Measurements from ENCODE around the gene SVOPL. TPM values are rescaled to one million over a fixed set of nuclear protein-coding genes. Genes with fewer than 3 reads are reported as not detected.

SVOPL gene
- total and polyA plus RNA-seq, 2 donors (not counting 3 experiments of a cell fraction or from before 2014, with no cell fraction given) = not detected

- no peaks in the 10 kb centered on the region for H3K79me2 ChIP-seq (ENCODE audit: control insufficient read depth, insufficient read depth, low read length)
- H3K27me3 ChIP-seq (ENCODE audit: control insufficient read depth in 2 of 2, insufficient read depth in 2 of 2, low read length in 2 of 2) = no peaks in the 10 kb centered on the region
- BruUV-seq (replicated peaks) = no TSS peak
- H3K36me3 ChIP-seq (ENCODE audit: control insufficient read depth in 2 of 2, extremely low read depth in 1 of 2, insufficient read depth in 2 of 2, low read length in 2 of 2) = peaks cover 9 to 23% of the 10 kb centered on the region in 2 experiments
- no peak for DNase-seq (ENCODE audit: low read depth, low spot score)
- CTCF ChIA-PET = no interaction called here
- TF ChIP-seq FOS (IDR thresholded peaks at IDR 0.05; ENCODE audit: borderline replicate concordance, insufficient read depth, low read length) = no peak
- no peak for TF ChIP-seq CTCF (IDR thresholded peaks at IDR 0.05; ENCODE audit: extremely low read depth in 1 of 2, insufficient read depth in 1 of 2, low read depth in 1 of 2, low read length in 2 of 2)
- TF ChIP-seq POLR2A (IDR thresholded peaks at IDR 0.05; ENCODE audit: low read depth, low read length) = no peak
- TF ChIP-seq JUN (IDR thresholded peaks at IDR 0.05; ENCODE audit: borderline replicate concordance, insufficient read depth, insufficient read length, low read depth) = no peak
- no peak for TF ChIP-seq GATA2 (IDR thresholded peaks at IDR 0.05; ENCODE audit: insufficient read depth, insufficient read length, low read depth, low read length)
- TF ChIP-seq MAX (IDR thresholded peaks at IDR 0.05; ENCODE audit: insufficient read depth, insufficient read length) = no peak
- no peaks in the 10 kb centered on the region for H4K20me1 ChIP-seq (replicated peaks; ENCODE audit: control insufficient read depth, extremely low read depth, insufficient read depth, low read length)
- no peak overlapping the region for H3K4me3 ChIP-seq (replicated peaks in 1 of 3; ENCODE audit: insufficient read depth in 1 of 3, low read depth in 1 of 3, low read length in 3 of 3)
- no peak overlapping the region for H3K9ac ChIP-seq (replicated peaks; ENCODE audit: extremely low read depth, insufficient read depth, low read length)
- no peak for FAIRE-seq
- no peak overlapping the region for H3K4me2 ChIP-seq (ENCODE audit: insufficient read depth, low read length)
- H3K9me3 ChIP-seq (replicated peaks; ENCODE audit: control insufficient read depth, insufficient read depth, low read length) = no peaks in the 10 kb centered on the region
- H3K27ac ChIP-seq (ENCODE audit: insufficient read depth, low read depth, low read length) = no peak overlapping the region
- dilution Hi-C loops (cut with MboI; ENCODE audit: extremely low pct_ligation_motif_present, low sequenced_read_pairs) (no loop called here), intact Hi-C loops (cut with micrococcal nuclease) (no loop called here)
- H2AFZ ChIP-seq (ENCODE audit: low read depth, low read length) = no peak overlapping the region
- POLR2A ChIA-PET = no interaction called here
- no peaks in the 10 kb centered on the region for H3K4me1 ChIP-seq (ENCODE audit: control insufficient read depth, extremely low read depth, insufficient read depth, low read length)
- H3K9me1 ChIP-seq (replicated peaks; ENCODE audit: control insufficient read depth, extremely low read depth, insufficient read depth, low read length) = no peaks in the 10 kb centered on the region
These were observed 146.5 kb downstream of the SVOPL start for GRCh38 chr7:138554674-138555073.

- dilution Hi-C loops (cut with MboI; ENCODE audit: extremely low pct_ligation_motif_present, low sequenced_read_pairs) = no loop called here
- H3K36me3 ChIP-seq (ENCODE audit: control insufficient read depth in 2 of 2, extremely low read depth in 1 of 2, insufficient read depth in 2 of 2, low read length in 2 of 2) = peaks cover 8 to 21% of the 10 kb centered on the region in 2 experiments
These were observed 147.4 kb downstream of the SVOPL start for GRCh38 chr7:138553805-138554204.

More at GRCh38 chr7:138553805-138554204, 147.4 kb downstream of the SVOPL start:
- ChIA-PET CTCF (no interaction called here), POLR2A (no interaction called here)
- Histone ChIP-seq H3K4me1 (ENCODE audit: control insufficient read depth, extremely low read depth, insufficient read depth, low read length) (peaks cover 3% of the 10 kb centered on the region), H3K9me3 (replicated peaks; ENCODE audit: control insufficient read depth, insufficient read depth, low read length) (no peaks in the 10 kb centered on the region), H3K79me2 (ENCODE audit: control insufficient read depth, insufficient read depth, low read length) (no peaks in the 10 kb centered on the region), H3K9ac (replicated peaks; ENCODE audit: extremely low read depth, insufficient read depth, low read length) (no peak overlapping the region), H4K20me1 (replicated peaks; ENCODE audit: control insufficient read depth, extremely low read depth, insufficient read depth, low read length) (no peaks in the 10 kb centered on the region), H2AFZ (ENCODE audit: low read depth, low read length) (no peak overlapping the region), H3K27ac (ENCODE audit: insufficient read depth, low read depth, low read length) (no peak overlapping the region), H3K4me2 (ENCODE audit: insufficient read depth, low read length) (no peak overlapping the region), H3K9me1 (replicated peaks; ENCODE audit: control insufficient read depth, extremely low read depth, insufficient read depth, low read length) (no peaks in the 10 kb centered on the region), H3K27me3 (ENCODE audit: control insufficient read depth in 2 of 2, insufficient read depth in 2 of 2, low read length in 2 of 2) (no peaks in the 10 kb centered on the region), H3K4me3 (replicated peaks in 1 of 3; ENCODE audit: insufficient read depth in 1 of 3, low read depth in 1 of 3, low read length in 3 of 3) (no peak overlapping the region)
- no peak for FAIRE-seq
- no TSS peak for BruUV-seq (replicated peaks)
- TF ChIP-seq MYC (IDR thresholded peaks at IDR 0.05; ENCODE audit: low read depth, low read length) (no peak), POLR2A (IDR thresholded peaks at IDR 0.05; ENCODE audit: low read depth, low read length) (no peak), POLR2AphosphoS5 (IDR thresholded peaks at IDR 0.05; ENCODE audit: insufficient read depth, low read depth, low read length) (no peak), JUN (IDR thresholded peaks at IDR 0.05; ENCODE audit: borderline replicate concordance, insufficient read depth, insufficient read length, low read depth) (no peak), EZH2 (IDR thresholded peaks at IDR 0.05; ENCODE audit: borderline replicate concordance, low read depth, low read length, severe bottlenecking) (no peak), MAX (IDR thresholded peaks at IDR 0.05; ENCODE audit: insufficient read depth, insufficient read length) (no peak), GATA2 (IDR thresholded peaks at IDR 0.05; ENCODE audit: insufficient read depth, insufficient read length, low read depth, low read length) (no peak), FOS (IDR thresholded peaks at IDR 0.05; ENCODE audit: borderline replicate concordance, insufficient read depth, low read length) (no peak)
- DNase-seq (ENCODE audit: low read depth, low spot score) = no peak
- intact Hi-C loops (cut with micrococcal nuclease) = no loop called here
